RWPE2 (cell line): ENCODE results near the gene RHOT2.
A peak's percentile ranks its signal among the peaks of the same experiment; 100 is the strongest.

Experiments used
- ATAC-seq: fragments of 200-7000 bp; cut with Tn5 transposase; 3 replicates; pipeline ENCODE4 v1.9.1; 2021; ENCODE audit warnings: low read depth
- DNase-seq: peaks from one replicate; pipeline ENCODE4 v3.0.0-alpha.2; 2020; ENCODE audit warnings: low spot score
- H3K27ac ChIP-seq: fragments of 450-650 bp; 2 replicates; pipeline ENCODE4 v1.5.1; 2017; ENCODE audit warnings: mild to moderate bottlenecking; ENCODE audit not compliant: poor library complexity, severe bottlenecking
- H3K27me3 ChIP-seq: fragments of 250-450 bp; sonication (Bioruptor Pico); 2 replicates; pipeline ENCODE4 v1.5.1; 2021; ENCODE audit warnings: mild to moderate bottlenecking, moderate library complexity; ENCODE audit not compliant: insufficient read depth, poor library complexity, severe bottlenecking
- H3K36me3 ChIP-seq: fragments of 250-450 bp; sonication (Bioruptor Pico); 2 replicates; pipeline ENCODE4 v1.5.1; 2020; ENCODE audit warnings: low read depth, mild to moderate bottlenecking, moderate library complexity
- H3K4me1 ChIP-seq: fragments of 250-450 bp; sonication (Bioruptor Pico); 2 replicates; pipeline ENCODE4 v1.5.1; 2021; ENCODE audit warnings: mild to moderate bottlenecking, moderate library complexity; ENCODE audit not compliant: insufficient read depth, poor library complexity, severe bottlenecking
- H3K4me3 ChIP-seq: fragments of 250-450 bp; sonication (Bioruptor Pico); 2 replicates; pipeline ENCODE4 v1.5.1; 2021; ENCODE audit warnings: mild to moderate bottlenecking, moderate library complexity; ENCODE audit not compliant: severe bottlenecking
- H3K9me3 ChIP-seq: fragments of 250-450 bp; sonication (Bioruptor Pico); 2 replicates; pipeline ENCODE4 v1.5.1; 2021; ENCODE audit warnings: mild to moderate bottlenecking, moderate library complexity; ENCODE audit not compliant: severe bottlenecking
- TF ChIP-seq, protein P1 (sequence below): fragments of 450-650 bp; IDR thresholded peaks from one replicate; pipeline ENCODE4 v1.5.1; 2017; ENCODE audit warnings: mild to moderate bottlenecking, moderate library complexity; ENCODE audit not compliant: poor library complexity, severe bottlenecking

RHOT2 gene

DNA sequence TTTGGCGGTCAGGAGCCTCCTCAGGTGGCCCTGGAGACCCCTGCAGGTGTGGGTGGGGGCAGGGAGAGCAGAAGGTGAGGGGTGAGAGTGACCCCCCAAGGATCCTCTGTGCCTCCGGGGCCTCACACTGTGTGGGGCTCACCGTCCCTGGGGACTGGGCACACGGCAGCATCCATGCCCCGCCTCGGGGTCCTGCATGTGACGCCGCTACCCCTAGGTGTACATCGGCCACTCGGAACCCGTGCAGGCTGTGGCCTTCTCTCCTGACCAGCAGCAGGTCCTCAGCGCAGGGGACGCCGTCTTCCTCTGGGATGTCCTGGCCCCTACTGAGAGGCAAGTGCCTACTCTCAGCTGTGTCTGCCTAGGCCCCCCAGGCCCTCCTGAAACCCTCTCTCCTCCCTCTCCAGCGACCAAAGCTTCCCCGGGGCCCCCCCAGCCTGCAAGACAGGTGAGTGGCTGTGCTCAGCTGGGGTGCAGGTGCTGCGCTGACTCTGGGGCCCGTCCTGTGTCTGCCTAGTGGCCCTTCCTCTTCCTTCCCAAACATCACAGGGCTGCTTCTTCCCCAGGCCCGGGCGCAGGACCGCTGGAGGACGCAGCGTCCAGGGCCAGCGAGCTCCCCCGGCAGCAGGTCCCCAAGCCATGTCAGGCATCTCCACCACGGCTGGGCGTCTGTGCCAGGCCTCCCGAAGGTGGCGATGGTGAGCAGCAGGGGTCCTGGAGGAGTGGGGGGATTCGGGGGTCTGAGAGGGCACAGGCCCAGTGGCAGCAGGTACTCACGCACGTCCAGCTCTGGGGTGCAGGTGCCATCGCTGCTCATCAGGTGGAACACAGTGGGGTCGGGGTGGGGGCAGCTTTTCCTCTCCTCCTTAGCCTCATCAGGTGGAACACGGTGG lies 9.0 kb upstream of the RHOT2 start:
- H3K27me3 ChIP-seq: no peaks in the 10 kb centered on the region
- no peak for ATAC-seq
- peaks cover 42% of the 10 kb centered on the region for H3K36me3 ChIP-seq
- DNase-seq: no peak
- H3K4me1 ChIP-seq: no peaks in the 10 kb centered on the region
- no peak overlapping the region for H3K27ac ChIP-seq
- TF ChIP-seq, protein P1, sequence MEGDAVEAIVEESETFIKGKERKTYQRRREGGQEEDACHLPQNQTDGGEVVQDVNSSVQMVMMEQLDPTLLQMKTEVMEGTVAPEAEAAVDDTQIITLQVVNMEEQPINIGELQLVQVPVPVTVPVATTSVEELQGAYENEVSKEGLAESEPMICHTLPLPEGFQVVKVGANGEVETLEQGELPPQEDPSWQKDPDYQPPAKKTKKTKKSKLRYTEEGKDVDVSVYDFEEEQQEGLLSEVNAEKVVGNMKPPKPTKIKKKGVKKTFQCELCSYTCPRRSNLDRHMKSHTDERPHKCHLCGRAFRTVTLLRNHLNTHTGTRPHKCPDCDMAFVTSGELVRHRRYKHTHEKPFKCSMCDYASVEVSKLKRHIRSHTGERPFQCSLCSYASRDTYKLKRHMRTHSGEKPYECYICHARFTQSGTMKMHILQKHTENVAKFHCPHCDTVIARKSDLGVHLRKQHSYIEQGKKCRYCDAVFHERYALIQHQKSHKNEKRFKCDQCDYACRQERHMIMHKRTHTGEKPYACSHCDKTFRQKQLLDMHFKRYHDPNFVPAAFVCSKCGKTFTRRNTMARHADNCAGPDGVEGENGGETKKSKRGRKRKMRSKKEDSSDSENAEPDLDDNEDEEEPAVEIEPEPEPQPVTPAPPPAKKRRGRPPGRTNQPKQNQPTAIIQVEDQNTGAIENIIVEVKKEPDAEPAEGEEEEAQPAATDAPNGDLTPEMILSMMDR: no peak
- H3K4me3 ChIP-seq: no peak overlapping the region
- no peaks in the 10 kb centered on the region for H3K9me3 ChIP-seq

DNA sequence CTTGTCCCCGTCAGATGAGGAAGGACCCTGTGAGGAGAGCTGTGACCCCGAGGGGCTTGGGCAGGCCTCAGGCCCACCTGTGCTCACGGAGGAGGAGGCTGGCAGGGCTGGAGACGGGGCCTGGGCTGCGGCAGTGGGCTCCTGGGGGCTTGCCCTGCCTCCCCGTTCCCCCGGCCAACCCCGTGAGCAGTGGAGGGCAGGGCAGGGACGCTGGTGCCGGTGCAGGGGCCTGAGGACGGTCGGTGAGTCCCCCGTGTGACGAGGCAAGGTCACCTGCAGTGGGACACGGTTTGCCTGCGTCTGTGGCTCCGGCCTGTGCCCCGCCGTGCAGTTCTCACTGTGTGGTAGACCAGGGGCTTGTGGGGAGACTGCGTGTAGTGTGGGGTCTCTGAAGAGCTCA lies 8.3 kb upstream of the RHOT2 start:
- Histone ChIP-seq H3K9me3 (no peaks in the 10 kb centered on the region), H3K36me3 (peaks cover 40% of the 10 kb centered on the region), H3K4me3 (no peak overlapping the region)

DNA sequence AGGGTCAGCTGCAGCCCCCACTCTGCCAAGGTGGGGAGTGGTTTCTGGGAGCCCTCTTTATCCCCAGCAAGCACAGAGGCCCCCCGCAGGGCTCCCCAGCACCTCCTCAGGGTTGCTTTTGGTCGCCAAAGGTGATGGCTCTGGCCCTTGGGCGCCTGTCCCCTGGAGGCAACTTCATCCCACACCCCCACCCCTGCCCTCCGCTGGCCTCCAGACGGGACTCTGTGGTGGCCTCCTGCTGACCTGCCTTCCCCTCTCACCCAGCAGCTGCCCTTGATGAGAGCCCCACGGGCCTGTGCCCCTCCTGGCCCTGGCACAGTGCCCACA lies 7.8 kb upstream of the RHOT2 start:
- Histone ChIP-seq H3K36me3 (peaks cover 37% of the 10 kb centered on the region), H3K9me3 (no peaks in the 10 kb centered on the region), H3K27me3 (no peaks in the 10 kb centered on the region), H3K27ac (no peak overlapping the region), H3K4me1 (no peaks in the 10 kb centered on the region), H3K4me3 (no peak overlapping the region)
- ATAC-seq: no peak
- TF ChIP-seq, protein P1: no peak
- DNase-seq: no peak

More for the DNA sequence above, 8.3 kb upstream of the RHOT2 start:
- Histone ChIP-seq H3K27me3 (no peaks in the 10 kb centered on the region), H3K27ac (no peak overlapping the region), H3K4me1 (no peaks in the 10 kb centered on the region)
- ATAC-seq: no peak
- TF ChIP-seq, protein P1: no peak
- DNase-seq: no peak

DNA sequence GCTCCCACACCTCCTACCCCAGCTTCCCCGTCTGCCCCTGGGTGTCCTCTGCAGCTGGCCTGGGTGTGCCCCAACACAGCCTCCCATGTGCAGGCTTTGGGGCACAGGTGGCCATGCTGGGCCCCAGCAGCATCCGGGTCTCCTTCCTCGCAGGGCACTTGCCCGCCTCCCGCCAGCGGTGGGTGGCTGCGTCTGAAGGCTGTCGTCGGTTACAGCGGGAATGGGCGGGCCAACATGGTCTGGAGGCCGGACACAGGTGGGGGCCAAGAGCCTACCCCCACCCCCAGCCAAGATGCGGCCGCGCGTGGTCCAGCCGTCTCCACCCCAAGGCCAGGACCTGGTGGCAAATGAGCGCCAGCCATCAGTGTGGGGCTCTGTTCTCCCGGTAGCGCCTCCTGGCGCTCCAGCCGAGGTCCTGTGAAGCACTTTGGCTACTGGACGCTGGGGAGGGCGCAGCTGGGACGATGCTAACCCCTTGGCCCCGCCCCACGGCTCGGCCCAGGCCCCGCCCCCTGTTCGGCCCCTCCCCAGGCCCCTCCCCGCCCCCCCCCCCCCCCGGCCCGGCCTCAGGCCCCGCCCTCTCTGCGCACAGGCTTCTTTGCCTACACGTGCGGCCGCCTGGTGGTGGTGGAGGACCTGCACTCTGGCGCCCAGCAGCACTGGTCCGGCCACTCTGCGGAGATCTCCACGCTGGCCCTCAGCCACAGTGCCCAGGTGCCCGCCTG lies 7.3 kb upstream of the RHOT2 start:
- TF ChIP-seq, protein P1: peak; percentile 37
- H3K27me3 ChIP-seq: no peaks in the 10 kb centered on the region
- DNase-seq (peak; percentile 92), ATAC-seq (peak; percentile 76)
- peaks cover 34% of the 10 kb centered on the region for H3K36me3 ChIP-seq
- H3K4me3 ChIP-seq: no peak overlapping the region
- H3K4me1 ChIP-seq: no peaks in the 10 kb centered on the region
- no peaks in the 10 kb centered on the region for H3K9me3 ChIP-seq
- H3K27ac ChIP-seq: no peak overlapping the region
